ENCODE results near the gene SENP1.
"Not testable (repeated sequence)": the region's sequence is repeated elsewhere in the genome, so short reads cannot be mapped to it uniquely, and the experiment has no call there.

SENP1 gene

GRCh38 chr12:48111312-48111693 is 5.4 kb upstream of the SENP1 start:
- not testable (repeated sequence) for DNase-seq (ENCODE audit: low read depth)

- DNase-seq (ENCODE audit: low read depth): no peak
Observed at GRCh38 chr12:48110691-48111311, 4.9 kb upstream of the SENP1 start.

GRCh38 chr12:48109424-48109823 is 3.5 kb upstream of the SENP1 start:
- DNase-seq (ENCODE audit: low read depth): no peak

GRCh38 chr12:48106681-48107613 is 1.1 kb upstream of the SENP1 start:
- DNase-seq (ENCODE audit: low read depth): no peak

GRCh38 chr12:48105321-48105866 is 485 bp downstream of the SENP1 start:
- DNase-seq (ENCODE audit: low read depth): no peak

- DNase-seq (ENCODE audit: low read depth): no peak
Observed at GRCh38 chr12:48104531-48104930, 1.3 kb downstream of the SENP1 start.

- no peak for DNase-seq (ENCODE audit: low read depth)
Observed at GRCh38 chr12:48092611-48093010, 13.3 kb downstream of the SENP1 start.

GRCh38 chr12:48086327-48086726 is 19.6 kb downstream of the SENP1 start:
- DNase-seq (ENCODE audit: low read depth): no peak

GRCh38 chr12:48084841-48085460 is 20.9 kb downstream of the SENP1 start:
- DNase-seq (ENCODE audit: low read depth): no peak

GRCh38 chr12:48084066-48084465 is 21.8 kb downstream of the SENP1 start:
- no peak for DNase-seq (ENCODE audit: low read depth)

- DNase-seq (ENCODE audit: low read depth): no peak
Observed at GRCh38 chr12:48080821-48081220, 25.1 kb downstream of the SENP1 start.

- no peak for DNase-seq (ENCODE audit: low read depth)
Observed at GRCh38 chr12:48080285-48080684, 25.6 kb downstream of the SENP1 start.

- peak; percentile 4 for DNase-seq (ENCODE audit: low read depth)
Observed at GRCh38 chr12:48078901-48079300, 27.0 kb downstream of the SENP1 start.

DNA sequence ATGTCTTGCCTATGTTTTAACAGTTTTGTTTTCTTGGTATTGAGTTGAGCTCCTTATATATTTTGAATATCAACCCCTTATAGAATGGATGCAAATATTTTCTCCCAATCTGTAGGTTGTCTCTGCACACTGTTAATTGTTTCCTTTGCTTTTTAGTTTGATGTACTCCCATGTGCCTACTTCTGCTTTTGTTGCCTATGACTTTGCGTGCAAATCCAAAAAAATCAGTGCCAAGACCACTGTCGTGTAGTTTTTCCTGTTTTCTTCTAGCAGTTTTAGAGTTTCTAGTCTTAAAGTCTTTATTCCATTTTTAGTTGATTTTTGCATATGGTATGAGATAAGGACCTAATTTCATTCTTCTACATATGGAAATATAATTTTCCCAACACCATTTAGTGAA is 28.8 kb downstream of the SENP1 start:
- DNase-seq (ENCODE audit: low read depth): no peak

DNA sequence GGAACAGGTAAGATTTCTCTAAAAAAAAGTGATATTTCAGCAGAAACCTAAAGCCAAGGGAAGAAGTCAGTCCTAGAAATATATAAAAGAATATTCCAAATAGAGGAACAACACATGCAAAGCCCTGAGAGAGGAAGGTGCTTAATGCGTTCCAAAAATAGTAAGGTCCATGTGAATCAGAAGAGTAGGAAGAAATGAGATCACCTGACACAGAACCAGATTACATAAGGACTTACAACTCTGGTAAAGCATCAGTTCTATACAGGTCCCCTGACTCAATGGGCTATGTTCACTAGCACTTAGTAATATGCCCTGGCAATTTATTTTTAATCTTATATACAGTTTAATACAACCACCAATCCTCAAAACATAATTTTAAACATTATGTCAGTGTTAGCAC is 30.0 kb downstream of the SENP1 start:
- DNase-seq (ENCODE audit: low read depth): no peak

GRCh38 chr12:48074266-48074665 is 31.6 kb downstream of the SENP1 start:
- no peak for DNase-seq (ENCODE audit: low read depth)

DNA sequence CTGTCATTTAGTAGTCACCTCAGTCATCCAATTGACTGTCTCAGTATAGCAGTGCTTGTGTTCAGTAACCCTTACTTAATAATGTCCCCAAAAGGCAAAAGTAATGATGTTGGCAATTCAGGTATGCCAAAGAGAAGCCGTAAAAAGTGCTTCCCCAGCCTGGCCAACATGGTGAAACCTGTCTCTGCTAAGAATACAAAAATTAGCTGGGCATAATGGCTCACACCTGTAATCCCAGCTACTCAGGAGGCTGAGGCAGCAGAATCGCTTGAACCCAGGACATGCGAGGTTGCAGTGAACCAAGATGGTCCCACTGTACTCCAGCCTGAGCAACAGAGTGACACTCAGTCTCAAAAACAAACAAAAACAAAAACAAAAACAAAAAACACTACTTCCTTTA is 33.6 kb downstream of the SENP1 start:
- no peak for DNase-seq (ENCODE audit: low read depth)

DNA sequence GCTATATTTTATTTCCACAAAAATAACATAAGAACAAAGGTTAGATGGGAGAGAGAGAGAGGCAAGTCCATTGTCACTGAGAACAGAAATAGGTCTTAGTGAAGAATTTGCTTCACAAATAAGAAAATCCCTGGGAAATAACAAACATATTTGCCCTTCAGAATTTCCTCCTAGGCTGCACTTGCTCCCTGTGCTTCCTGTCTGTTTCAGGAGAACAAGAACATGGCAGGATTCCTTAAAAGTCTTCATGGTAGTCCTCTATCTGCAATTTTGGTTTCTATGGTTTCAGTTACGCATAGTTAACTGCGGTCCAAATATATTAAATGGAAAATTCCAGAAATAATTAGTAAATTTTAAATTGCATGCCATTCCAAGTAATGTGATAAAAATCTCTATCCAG is 34.1 kb downstream of the SENP1 start:
- DNase-seq (ENCODE audit: low read depth): no peak

GRCh38 chr12:48070731-48071130 is 35.1 kb downstream of the SENP1 start:
- DNase-seq (ENCODE audit: low read depth): no peak

GRCh38 chr12:48070033-48070432 is 35.8 kb downstream of the SENP1 start:
- DNase-seq (ENCODE audit: low read depth): no peak

DNA sequence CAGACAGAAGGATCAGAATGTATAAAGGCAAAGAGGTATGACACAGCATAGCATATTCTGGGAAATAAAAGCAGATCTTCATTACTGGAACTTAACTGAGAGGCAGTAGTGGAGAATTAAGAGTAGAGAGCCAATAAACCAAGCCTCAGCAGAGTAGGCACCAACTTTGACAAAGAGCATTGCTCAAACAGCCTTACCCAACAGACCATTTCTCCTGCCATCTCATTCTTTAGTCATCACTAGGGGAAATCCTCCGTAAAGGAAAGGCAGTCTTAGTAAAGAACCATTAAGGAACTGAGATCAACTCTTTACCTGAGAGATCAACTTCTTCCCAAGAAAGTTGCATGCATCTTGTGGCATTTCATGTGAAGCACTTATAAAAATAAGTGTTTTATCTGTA is 36.6 kb downstream of the SENP1 start:
- no peak for DNase-seq (ENCODE audit: low read depth)

- no peak for DNase-seq (ENCODE audit: low read depth)
Observed at GRCh38 chr12:48068457-48068856, 37.4 kb downstream of the SENP1 start.

Data from fibroblast of the conjunctiva (primary cell).